CD4-positive, alpha-beta T cell treated with Interleukin-6 at 100 ng/mL for 8 hours (primary cell): Measurements from ENCODE around the gene ABLIM2.
"Not testable (repeated sequence)": the region's sequence is repeated elsewhere in the genome, so short reads cannot be mapped to it uniquely, and the experiment has no call there.

Experiments used
- DNase-seq: peaks from one replicate; pipeline ENCODE4 v3.0.0-alpha.2; 2020; ENCODE audit warnings: mixed read lengths, low spot score

ABLIM2 gene

GRCh38 chr4:8157496-8157895 is 1.1 kb downstream of the ABLIM2 start:
- DNase-seq = no peak

- no peak for DNase-seq
Measured at GRCh38 chr4:8156617-8157016, 2.0 kb downstream of the ABLIM2 start.

DNA sequence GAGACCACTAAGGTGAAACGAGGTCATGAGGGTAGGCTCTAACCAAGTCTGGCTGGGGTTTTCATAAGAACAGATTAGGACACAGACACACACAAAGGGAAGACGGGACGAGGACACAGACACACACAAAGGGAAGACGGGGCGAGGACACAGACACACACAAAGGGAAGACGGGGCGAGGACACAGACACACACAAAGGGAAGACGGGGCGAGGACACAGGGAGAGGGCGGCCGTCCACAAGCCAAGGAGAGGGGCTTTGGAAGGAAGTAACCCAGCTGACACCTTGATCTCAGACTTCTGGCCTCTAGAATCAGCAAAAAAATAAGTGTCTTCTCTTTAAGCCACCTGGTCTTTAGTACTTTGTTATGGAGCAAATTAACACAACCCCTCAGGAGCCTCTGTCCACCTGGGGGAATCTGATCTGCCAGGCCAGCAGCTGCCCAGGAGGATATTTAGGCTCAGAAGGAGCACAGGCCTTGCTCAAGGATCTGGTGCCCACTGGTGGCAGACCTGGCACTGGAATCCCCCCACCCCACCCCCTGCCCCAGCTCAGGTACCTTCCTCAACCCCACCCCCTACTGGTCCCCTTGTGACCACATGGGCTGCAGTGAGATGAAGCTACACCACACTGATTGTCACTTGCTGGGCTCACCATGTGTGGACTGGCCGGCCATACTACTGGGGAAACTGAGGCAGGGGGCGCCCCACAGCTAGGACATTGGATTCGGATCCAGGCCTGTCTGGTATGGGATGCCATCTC is 2.8 kb downstream of the ABLIM2 start:
- no peak for DNase-seq

DNA sequence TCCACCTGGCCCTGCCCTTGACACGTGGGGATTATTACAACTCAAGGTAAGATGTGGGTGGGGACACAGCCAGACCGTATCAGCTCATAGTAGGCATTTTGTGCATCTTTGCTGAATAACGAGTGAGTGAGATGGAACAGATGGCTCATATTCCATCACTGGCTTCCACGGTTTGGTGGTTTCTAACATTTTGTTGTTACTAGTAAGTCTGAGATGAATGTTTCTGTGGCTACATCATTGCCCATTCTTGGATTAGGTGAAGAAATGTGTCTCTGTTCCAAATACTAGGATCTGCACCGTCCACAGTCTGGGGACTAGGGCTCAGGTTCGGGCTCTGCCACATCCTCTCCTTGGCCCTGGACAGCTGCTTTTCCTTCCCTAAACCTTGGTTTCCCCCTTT is 3.6 kb downstream of the ABLIM2 start:
- no peak for DNase-seq

DNA sequence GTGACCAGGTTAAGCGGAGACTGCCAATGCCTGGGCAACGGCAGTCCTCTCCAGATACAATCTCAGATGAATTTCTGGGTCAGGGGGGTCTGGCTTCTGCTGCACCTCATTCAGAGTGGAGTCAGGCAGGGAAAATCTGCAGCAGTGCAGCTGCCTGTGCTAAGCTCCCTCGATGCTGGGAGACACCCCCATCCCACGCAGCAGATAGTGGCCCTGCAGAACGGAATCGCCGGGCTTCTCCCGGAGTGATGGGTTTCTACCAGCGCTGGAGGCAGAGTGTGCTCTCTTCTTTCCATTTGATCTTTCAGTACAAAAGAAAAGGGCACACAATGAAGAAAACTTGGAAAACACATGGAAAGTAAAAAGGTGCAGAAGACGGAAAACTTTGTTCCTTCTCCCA is 5.2 kb downstream of the ABLIM2 start:
- no peak for DNase-seq

GRCh38 chr4:8152865-8153257 is 5.8 kb downstream of the ABLIM2 start:
- no peak for DNase-seq

GRCh38 chr4:8152090-8152864 is 6.3 kb downstream of the ABLIM2 start:
- no peak for DNase-seq

DNA sequence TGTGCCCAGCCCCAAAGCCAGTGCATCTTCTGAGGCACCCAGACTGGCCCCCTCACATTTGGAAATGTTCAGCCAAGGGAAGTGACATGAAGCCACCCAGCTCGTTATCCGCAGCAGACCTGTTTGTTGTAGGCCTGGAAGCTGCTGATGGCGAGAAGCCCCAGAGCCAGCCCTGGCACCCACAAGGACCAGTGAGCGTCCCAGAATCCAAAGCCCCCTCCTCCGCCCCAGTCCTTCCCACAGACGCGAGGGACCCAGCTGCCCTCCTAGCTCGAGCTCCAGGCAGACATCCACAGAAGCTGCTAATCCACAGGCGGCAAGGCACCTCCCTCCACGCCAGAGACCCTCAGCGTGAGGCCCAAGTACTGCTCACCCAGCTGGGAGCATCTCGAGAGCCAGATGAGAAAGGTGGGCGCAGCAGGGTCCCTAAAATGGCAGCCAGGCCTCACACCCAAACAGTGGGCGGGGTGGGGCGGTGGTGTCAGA is 7.4 kb downstream of the ABLIM2 start:
- DNase-seq = no peak

GRCh38 chr4:8150152-8151090 is 8.2 kb downstream of the ABLIM2 start:
- DNase-seq = no peak

DNA sequence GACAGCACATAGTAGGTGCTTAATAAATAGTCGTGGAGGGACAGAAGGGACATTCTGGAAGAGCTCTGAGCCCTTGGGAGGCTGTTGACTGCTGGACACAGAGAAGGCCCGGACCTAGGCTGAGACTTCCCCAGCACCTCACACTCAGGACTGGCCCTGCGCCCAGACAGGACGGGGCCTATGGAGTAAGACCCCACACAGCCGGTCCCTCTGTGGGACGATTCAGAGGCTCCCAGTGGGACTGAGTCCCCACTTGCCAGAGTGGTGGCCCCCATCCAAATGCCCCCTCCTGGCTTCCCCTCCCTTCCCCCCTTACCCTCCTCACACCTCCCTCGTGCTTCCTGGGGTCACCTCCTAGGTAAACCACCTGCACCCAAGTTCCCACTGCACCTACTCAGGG is 8.9 kb downstream of the ABLIM2 start:
- no peak for DNase-seq

DNA sequence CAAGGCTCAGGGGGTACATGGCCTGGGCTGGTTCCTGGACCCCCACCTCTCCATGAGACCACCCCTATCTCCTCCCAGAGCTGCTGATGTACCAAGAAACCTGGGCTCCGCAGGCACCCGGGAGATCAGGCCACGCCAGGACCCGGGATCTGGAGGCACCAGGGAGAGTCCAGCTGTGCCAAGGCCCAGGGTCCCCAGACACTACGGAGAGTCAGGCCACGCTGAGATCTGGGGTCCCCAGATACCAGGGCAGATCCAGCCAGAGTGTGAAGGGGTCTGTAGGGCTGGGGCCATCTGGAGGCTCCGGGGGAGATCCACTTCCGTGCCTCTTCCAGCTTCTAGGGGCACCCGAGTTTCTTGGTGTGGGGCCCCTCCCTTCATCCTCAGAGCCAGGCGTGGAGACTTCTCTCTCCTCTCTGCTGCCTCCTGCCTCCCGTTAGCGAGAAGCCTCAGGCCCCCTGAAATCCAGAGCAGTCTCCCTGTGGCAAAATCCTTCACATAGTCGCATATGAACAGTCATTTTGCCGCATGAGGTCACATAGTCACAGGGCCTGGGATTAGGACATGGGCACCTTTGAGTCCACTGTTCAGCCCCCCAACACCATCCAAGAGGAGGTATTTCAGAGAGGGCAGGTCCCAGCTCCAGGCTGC is 9.7 kb downstream of the ABLIM2 start:
- DNase-seq = no peak

DNA sequence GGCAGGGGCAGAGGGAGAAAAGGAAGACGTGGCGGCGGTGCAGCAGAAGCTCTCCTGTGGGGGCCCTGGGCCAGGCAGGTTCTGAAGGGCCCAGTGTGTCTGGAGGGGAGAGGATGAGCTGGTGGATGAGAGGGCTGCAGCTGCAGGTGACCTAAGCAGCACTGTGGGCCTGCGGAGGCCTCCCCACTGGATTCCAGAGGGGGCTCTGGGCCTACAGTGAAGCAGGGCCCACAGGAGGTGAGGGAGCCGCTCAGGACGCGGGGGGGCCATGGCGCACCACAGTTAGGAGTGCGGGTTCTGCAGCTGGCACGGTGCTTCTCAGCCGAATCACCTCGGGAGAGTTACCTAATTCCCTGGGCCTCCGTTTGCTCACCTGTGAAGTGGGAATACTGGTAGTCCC is 10.5 kb downstream of the ABLIM2 start:
- no peak for DNase-seq

DNA sequence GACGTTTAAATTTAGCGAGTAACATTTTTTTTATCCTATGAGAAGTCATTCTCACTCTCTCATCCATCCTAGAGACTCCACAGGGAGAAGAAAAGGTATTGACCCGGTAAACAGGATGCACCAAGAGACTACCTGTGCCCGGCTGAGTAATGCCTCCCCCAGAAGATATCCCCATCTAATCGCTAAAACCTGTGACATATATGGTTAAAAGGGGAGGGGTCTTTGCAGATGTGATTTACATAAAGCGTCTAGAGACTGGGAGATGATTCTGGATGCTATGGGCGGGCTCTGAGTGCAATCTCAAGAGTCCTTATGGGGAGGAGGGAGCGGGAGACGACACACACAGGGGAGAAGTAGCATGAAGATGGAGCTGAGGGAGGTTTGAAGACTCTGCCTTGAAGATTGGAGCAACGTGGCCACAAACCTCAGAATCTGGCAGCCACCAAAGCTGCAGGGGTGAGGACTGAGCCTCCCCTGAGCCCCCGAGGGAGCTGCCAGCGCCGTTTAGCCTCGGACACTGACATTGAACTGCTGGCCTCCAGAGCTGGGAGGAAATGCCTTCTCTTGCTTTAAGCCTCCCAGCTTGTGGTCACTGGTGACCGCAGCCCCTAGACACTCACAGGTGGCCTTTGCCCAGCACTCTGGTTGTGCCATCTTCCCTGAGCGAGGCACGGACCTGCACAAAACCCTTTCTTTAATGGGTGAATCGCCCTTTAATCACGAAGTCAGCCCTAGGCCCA is 11.2 kb downstream of the ABLIM2 start:
- no peak for DNase-seq

DNA sequence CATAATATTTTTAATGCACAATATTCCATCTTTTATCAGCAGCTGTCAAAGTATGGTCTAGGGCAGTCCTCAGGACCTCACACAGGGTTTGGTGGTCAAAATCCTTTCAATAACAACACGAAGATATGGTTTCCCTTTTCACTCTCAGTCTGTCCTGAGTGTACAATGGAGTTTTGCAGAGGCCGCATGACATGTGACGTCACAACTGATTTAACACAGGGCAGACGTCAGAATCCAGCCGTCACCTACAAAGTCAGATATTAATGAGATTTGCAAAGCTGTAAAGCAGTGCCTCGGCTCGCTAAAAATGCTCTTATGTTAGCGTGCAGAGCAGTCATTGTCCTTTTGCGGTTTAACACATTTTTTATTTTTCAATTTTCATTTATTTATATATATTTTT is 12.5 kb downstream of the ABLIM2 start:
- no peak for DNase-seq

GRCh38 chr4:8144359-8144758 is 14.3 kb downstream of the ABLIM2 start:
- no peak for DNase-seq

GRCh38 chr4:8143392-8144140 is 15.0 kb downstream of the ABLIM2 start:
- DNase-seq = no peak

DNA sequence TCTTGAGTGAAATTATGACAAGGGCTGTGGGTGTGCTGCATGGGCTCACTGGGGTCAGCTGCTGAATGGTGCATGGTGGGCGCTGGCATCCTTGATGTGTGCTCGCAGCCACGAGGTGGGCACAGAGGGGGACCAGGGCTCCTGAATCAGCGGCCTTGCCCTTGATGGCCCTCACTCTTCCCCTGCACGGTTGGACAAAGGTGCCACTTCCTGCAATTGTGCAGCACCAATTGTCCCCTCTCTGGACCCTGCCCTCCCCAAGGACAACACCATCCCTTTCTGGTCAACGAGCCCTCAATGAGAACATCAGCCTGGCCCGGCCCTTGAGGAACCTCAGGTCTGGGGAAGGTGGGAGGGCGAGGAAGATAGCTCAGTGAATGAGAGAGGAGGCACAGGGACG is 16.1 kb downstream of the ABLIM2 start:
- DNase-seq = no peak

GRCh38 chr4:8141935-8142334 is 16.7 kb downstream of the ABLIM2 start:
- DNase-seq = no peak

GRCh38 chr4:8140915-8141314 is 17.7 kb downstream of the ABLIM2 start:
- no peak for DNase-seq

GRCh38 chr4:8139726-8140125 is 18.9 kb downstream of the ABLIM2 start:
- DNase-seq = not testable (repeated sequence)
